HepG2 (cell line): ENCODE results near the gene MYLK. TPM values are rescaled to one million over a fixed set of nuclear protein-coding genes. Genes with fewer than 3 reads are reported as not detected.

ENCODE experiments used
- ETV5 ChIP-seq: IDR thresholded peaks from 2 replicates; pipeline ENCODE4 v1.6.1; 2018; ENCODE audit warnings: missing biosample characterization, missing genetic modification reagents, inconsistent platforms, borderline replicate concordance
- FOXJ3 ChIP-seq: sonication (generic); formaldehyde crosslinking; IDR thresholded peaks from 2 replicates; pipeline ENCODE4 v1.4.0; 2020; ENCODE audit warnings: missing genetic modification reagents, mild to moderate bottlenecking, borderline replicate concordance
- GPN1 ChIP-seq: sonication (generic); formaldehyde crosslinking; IDR thresholded peaks from 2 replicates; pipeline ENCODE4 v1.5.1; 2020; ENCODE audit warnings: missing genetic modification reagents, borderline replicate concordance
- HMG20A ChIP-seq: IDR thresholded peaks from 2 replicates; pipeline ENCODE4 v1.6.1; 2016; ENCODE audit warnings: borderline replicate concordance
- MBNL3 ChIP-seq: fragments of 250-450 bp; sonication (Bioruptor Pico); conservative IDR thresholded peaks from 2 replicates; pipeline ENCODE4 v1.8.0; 2022; ENCODE audit warnings: mild to moderate bottlenecking, inconsistent platforms
- POLR2AphosphoS5 ChIP-seq: IDR thresholded peaks from 2 replicates; pipeline ENCODE4 v1.6.1; 2012; ENCODE audit warnings: low read depth, low read length
- RARG ChIP-seq: sonication (generic); formaldehyde crosslinking; IDR thresholded peaks from 2 replicates; pipeline ENCODE4 v1.4.0; 2020; ENCODE audit warnings: low read depth, mild to moderate bottlenecking, missing genetic modification reagents
- RBFOX2 ChIP-seq: fragments of 200-400 bp; formaldehyde crosslinking; IDR thresholded peaks from 2 replicates; pipeline ENCODE4 v1.6.1; 2017; ENCODE audit warnings: low read depth, mild to moderate bottlenecking, low read length
- RXRA ChIP-seq: sonication (generic); formaldehyde crosslinking; IDR thresholded peaks from 2 replicates; pipeline ENCODE4 v1.5.1; 2020; ENCODE audit warnings: missing genetic modification reagents
- SKI ChIP-seq: fragments of 450-650 bp; IDR thresholded peaks from one replicate; pipeline ENCODE4 v1.6.1; 2018; ENCODE audit warnings: mild to moderate bottlenecking; ENCODE audit not compliant: partially characterized antibody
- TCF12 ChIP-seq, 2 experiments: fragments of 450-650 bp in 1 of 2; sonication (generic) in 1 of 2; formaldehyde crosslinking in 1 of 2; IDR thresholded peaks; 2 replicates each; pipeline versions ENCODE4 v1.6.1 to v1.8.0; 2017 to 2022; ENCODE audit warnings: antibody characterized with exemption in 1 of 2, mild to moderate bottlenecking in 1 of 2, missing genetic modification reagents in 1 of 2, moderate library complexity in 1 of 2
- ZFP62 ChIP-seq: sonication (generic); formaldehyde crosslinking; IDR thresholded peaks from 2 replicates; pipeline ENCODE4 v1.4.0; 2020; ENCODE audit warnings: missing genetic modification reagents
- ZKSCAN1 ChIP-seq: fragments of 150-350 bp; IDR thresholded peaks from 2 replicates; pipeline ENCODE4 v1.6.1; 2014; ENCODE audit warnings: low read length
- ZNF33B ChIP-seq: sonication (generic); formaldehyde crosslinking; IDR thresholded peaks from 2 replicates; pipeline ENCODE4 v1.5.1; 2020; ENCODE audit warnings: mild to moderate bottlenecking, missing genetic modification reagents
- ZNF605 ChIP-seq: sonication (generic); formaldehyde crosslinking; IDR thresholded peaks from 2 replicates; pipeline ENCODE4 v1.8.0; 2022; ENCODE audit warnings: mild to moderate bottlenecking, missing genetic modification reagents
- ZNF781 ChIP-seq: sonication (generic); formaldehyde crosslinking; IDR thresholded peaks from 2 replicates; pipeline ENCODE4 v1.5.1; 2020; ENCODE audit warnings: borderline replicate concordance, mild to moderate bottlenecking, missing genetic modification reagents; ENCODE audit errors: not compliant biosample characterization
- ZSCAN20 ChIP-seq: sonication (generic); formaldehyde crosslinking; IDR thresholded peaks from 2 replicates; pipeline ENCODE4 v1.4.0; 2020; ENCODE audit warnings: missing genetic modification reagents, mild to moderate bottlenecking, borderline replicate concordance
- ZSCAN9 ChIP-seq: IDR thresholded peaks from 2 replicates; pipeline ENCODE4 v1.6.1; 2016; ENCODE audit warnings: borderline replicate concordance
- polyA plus RNA-seq, 8 experiments: library from polyadenylated mRNA; depleted of rRNA in 3 of 8; stranded (reverse) in 7 of 8; unstranded in 1 of 8; fragments of >200 nt; fragmentation: Illumina TruSeq in 4 of 8; extraction: Trizol in 4 of 8; gene quantifications; 2 replicates each; pipeline versions ENCODE4 v1.2.1 to v1.2.3, GENCODE V29; 2011 to 2016; ENCODE audit warnings: low read depth in 4 of 8, missing spikeins in 1 of 8, mixed read lengths in 1 of 8; ENCODE audit not compliant: insufficient read depth in 1 of 8
- total RNA-seq, 5 experiments: library from RNA; depleted of rRNA; stranded (reverse); fragments of >200 nt; fragmentation: Illumina TruSeq; extraction: Trizol; gene quantifications; 2 replicates each; pipeline ENCODE4 v1.2.3, GENCODE V29; 2016; ENCODE audit warnings: low read depth in 1 of 5
- TF ChIP-seq, protein P1 (sequence below): sonication (generic); formaldehyde crosslinking; IDR thresholded peaks from 2 replicates; pipeline ENCODE4 v1.4.0; 2020; ENCODE audit warnings: missing genetic modification reagents
- TF ChIP-seq, protein P2 (sequence below): IDR thresholded peaks from 2 replicates; pipeline ENCODE4 v1.6.1; 2012; ENCODE audit warnings: inconsistent platforms
- TF ChIP-seq, protein P3 (sequence below): sonication (generic); formaldehyde crosslinking; IDR thresholded peaks from 2 replicates; pipeline ENCODE4 v1.4.0; 2020; ENCODE audit warnings: missing genetic modification reagents, borderline replicate concordance
- TF ChIP-seq, protein P4 (sequence below): sonication (generic); formaldehyde crosslinking; IDR thresholded peaks from 2 replicates; pipeline ENCODE4 v1.5.1; 2020; ENCODE audit warnings: missing genetic modification reagents, mild to moderate bottlenecking, borderline replicate concordance

Gene MYLK
- total and polyA plus RNA-seq, 2 of the 13 experiments (the other 11 are each of a cell fraction or from before 2014, with no cell fraction given): 10.6 to 34.9 TPM

DNA sequence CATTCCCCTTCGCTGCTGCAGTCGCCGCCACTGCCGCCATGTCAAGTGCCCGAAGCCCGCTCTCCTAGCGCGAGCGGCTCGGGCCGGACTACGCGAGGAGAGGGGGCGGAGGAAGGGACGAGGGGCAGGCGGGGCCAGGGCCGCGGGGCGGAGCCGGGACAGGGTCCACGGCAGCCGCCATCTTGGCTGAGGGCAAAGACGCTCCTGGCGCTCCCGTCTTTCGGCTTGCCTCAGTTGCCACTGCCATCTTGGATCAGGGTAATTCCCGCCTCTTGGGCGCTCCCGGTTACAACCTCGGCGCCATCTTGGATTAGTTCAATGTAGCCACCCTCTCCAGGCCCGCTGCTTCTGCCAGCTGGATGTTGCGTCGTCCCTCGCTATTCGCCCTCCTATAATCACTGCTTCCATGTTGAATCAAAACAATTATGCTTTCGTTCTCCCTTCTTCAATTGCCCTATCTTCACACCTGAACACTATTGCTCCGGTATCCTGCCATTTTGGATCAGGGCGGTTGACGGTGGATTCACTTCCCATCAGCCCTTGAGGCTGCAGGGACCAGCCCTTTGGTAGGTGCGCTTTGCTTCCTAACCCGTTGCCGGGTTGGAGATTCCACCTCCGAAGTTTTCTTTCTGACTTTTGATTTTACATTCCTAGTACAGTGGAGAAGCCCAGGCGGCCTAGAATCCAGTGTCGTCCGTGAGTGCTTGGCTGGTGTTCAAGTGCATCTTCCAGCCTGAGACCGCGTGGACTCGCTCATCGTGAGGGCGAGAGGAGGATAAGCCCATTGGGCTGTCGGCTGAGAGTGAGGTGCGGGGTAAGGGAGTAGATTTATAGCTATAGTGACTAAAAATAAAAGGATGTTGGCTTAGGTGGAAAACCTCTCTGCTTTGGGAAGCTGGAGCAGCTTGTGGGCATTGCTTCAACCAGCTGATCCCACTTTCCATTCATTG, 298.9 kb downstream of the MYLK start, which contains the start of gene HACD2 (continued):
- TF ChIP-seq, protein P1, sequence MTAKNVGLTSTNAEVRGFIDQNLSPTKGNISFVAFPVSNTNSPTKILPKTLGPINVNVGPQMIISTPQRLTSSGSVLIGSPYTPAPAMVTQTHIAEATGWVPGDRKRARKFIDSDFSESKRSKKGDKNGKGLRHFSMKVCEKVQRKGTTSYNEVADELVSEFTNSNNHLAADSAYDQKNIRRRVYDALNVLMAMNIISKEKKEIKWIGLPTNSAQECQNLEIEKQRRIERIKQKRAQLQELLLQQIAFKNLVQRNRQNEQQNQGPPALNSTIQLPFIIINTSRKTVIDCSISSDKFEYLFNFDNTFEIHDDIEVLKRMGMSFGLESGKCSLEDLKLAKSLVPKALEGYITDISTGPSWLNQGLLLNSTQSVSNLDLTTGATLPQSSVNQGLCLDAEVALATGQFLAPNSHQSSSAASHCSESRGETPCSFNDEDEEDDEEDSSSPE (CRISPR knock-in tag): peak; percentile 83
- TF ChIP-seq ZNF605 (CRISPR knock-in tag) (0 out of 2 replicates have a peak, but pooled peaks have one; percentile 32), RBFOX2 (peak; percentile 97), POLR2AphosphoS5 (peak; percentile 78), SKI (peak; percentile 19), GPN1 (CRISPR knock-in tag) (no peak), HMG20A (CRISPR knock-in tag) (no peak; the same call in 1 of the 2 replicates), ZSCAN20 (CRISPR knock-in tag) (no peak), ZFP62 (CRISPR knock-in tag) (no peak), ETV5 (no peak), ZSCAN9 (CRISPR knock-in tag) (no peak), FOXJ3 (CRISPR knock-in tag) (peak; percentile 44; the same call in 1 of the 2 replicates), ZNF781 (CRISPR knock-in tag) (peak; percentile 20), RXRA (CRISPR knock-in tag) (peak; percentile 77; the same call in 1 of the 2 replicates), RARG (CRISPR knock-in tag) (no peak), MBNL3 (no peak), TCF12 (IDR thresholded peaks at IDR 0.05) (no peak), TCF12 (CRISPR knock-in tag; IDR thresholded peaks at IDR 0.05) (no peak), ZKSCAN1 (no peak), ZNF33B (CRISPR knock-in tag) (no peak; the same call in 1 of the 2 replicates)
- TF ChIP-seq, protein P2, sequence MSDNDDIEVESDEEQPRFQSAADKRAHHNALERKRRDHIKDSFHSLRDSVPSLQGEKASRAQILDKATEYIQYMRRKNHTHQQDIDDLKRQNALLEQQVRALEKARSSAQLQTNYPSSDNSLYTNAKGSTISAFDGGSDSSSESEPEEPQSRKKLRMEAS: peak; percentile 61; the same call in 1 of the 2 replicates
- TF ChIP-seq, protein P3, sequence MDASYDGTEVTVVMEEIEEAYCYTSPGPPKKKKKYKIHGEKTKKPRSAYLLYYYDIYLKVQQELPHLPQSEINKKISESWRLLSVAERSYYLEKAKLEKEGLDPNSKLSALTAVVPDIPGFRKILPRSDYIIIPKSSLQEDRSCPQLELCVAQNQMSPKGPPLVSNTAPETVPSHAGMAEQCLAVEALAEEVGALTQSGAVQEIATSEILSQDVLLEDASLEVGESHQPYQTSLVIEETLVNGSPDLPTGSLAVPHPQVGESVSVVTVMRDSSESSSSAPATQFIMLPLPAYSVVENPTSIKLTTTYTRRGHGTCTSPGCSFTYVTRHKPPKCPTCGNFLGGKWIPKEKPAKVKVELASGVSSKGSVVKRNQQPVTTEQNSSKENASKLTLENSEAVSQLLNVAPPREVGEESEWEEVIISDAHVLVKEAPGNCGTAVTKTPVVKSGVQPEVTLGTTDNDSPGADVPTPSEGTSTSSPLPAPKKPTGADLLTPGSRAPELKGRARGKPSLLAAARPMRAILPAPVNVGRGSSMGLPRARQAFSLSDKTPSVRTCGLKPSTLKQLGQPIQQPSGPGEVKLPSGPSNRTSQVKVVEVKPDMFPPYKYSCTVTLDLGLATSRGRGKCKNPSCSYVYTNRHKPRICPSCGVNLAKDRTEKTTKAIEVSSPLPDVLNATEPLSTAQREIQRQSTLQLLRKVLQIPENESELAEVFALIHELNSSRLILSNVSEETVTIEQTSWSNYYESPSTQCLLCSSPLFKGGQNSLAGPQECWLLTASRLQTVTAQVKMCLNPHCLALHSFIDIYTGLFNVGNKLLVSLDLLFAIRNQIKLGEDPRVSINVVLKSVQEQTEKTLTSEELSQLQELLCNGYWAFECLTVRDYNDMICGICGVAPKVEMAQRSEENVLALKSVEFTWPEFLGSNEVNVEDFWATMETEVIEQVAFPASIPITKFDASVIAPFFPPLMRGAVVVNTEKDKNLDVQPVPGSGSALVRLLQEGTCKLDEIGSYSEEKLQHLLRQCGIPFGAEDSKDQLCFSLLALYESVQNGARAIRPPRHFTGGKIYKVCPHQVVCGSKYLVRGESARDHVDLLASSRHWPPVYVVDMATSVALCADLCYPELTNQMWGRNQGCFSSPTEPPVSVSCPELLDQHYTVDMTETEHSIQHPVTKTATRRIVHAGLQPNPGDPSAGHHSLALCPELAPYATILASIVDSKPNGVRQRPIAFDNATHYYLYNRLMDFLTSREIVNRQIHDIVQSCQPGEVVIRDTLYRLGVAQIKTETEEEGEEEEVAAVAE (CRISPR knock-in tag): peak; percentile 85
- TF ChIP-seq, protein P4, sequence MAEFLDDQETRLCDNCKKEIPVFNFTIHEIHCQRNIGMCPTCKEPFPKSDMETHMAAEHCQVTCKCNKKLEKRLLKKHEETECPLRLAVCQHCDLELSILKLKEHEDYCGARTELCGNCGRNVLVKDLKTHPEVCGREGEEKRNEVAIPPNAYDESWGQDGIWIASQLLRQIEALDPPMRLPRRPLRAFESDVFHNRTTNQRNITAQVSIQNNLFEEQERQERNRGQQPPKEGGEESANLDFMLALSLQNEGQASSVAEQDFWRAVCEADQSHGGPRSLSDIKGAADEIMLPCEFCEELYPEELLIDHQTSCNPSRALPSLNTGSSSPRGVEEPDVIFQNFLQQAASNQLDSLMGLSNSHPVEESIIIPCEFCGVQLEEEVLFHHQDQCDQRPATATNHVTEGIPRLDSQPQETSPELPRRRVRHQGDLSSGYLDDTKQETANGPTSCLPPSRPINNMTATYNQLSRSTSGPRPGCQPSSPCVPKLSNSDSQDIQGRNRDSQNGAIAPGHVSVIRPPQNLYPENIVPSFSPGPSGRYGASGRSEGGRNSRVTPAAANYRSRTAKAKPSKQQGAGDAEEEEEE (CRISPR knock-in tag): no peak
